SU-DHL-6 (cell line): ENCODE results near the gene ITGA1.

Experiments used
- EZH2phosphoT487 ChIP-seq: fragments of 200-600 bp; sonication (generic), shearing (Covaris generic); conservative IDR thresholded peaks from 2 replicates; pipeline ENCODE4 v1.6.1; 2018; ENCODE audit warnings: mild to moderate bottlenecking, antibody characterized with exemption, low read length, moderate library complexity, mixed read lengths
- TF ChIP-seq, protein P1 (sequence below): fragments of 200-600 bp; sonication (generic); IDR thresholded peaks from one replicate; pipeline ENCODE4 v1.5.1; 2017; ENCODE audit warnings: antibody characterized with exemption, mild to moderate bottlenecking, low read length, moderate library complexity; ENCODE audit not compliant: insufficient read depth, poor library complexity, severe bottlenecking

- TF ChIP-seq, protein P1, sequence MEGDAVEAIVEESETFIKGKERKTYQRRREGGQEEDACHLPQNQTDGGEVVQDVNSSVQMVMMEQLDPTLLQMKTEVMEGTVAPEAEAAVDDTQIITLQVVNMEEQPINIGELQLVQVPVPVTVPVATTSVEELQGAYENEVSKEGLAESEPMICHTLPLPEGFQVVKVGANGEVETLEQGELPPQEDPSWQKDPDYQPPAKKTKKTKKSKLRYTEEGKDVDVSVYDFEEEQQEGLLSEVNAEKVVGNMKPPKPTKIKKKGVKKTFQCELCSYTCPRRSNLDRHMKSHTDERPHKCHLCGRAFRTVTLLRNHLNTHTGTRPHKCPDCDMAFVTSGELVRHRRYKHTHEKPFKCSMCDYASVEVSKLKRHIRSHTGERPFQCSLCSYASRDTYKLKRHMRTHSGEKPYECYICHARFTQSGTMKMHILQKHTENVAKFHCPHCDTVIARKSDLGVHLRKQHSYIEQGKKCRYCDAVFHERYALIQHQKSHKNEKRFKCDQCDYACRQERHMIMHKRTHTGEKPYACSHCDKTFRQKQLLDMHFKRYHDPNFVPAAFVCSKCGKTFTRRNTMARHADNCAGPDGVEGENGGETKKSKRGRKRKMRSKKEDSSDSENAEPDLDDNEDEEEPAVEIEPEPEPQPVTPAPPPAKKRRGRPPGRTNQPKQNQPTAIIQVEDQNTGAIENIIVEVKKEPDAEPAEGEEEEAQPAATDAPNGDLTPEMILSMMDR = no peak
- TF ChIP-seq EZH2phosphoT487 = no peak
These were observed 11.6 kb upstream of the ITGA1 start for GRCh38 chr5:52776116-52776515.
